Measurements from ENCODE around the gene CNOT3.

CNOT3 gene

DNA sequence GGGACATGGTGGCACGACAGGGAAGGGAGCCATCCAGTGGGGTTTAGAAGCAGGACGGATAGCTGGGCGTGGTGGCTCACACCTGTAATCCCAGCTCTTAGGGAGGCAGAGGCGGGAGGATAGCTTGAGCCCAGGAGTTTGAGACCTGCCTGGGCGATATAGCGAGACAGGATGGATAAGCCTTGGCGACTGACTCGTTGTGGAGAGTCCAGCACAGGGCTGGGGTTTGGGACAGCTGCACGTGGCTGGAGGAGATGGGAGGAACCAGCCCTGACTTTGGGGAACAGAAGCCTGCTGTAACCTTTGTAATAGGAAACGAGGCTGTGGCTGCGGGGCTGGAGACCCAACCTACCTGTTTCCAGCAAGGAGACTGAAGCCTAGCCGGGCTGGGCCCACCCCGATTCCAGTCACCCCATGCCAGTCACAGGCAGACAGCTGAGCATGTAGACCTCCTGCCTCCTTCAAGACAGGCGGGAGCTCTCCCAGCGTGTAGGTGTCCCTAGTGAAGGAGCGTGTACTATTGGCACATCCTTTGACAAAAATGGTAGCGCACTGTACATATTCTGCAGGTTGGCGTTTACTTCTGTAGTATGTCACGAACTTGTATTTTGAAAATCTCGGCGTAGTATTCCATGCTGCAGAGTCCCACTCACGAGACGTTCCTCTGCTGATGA is 13.9 kb downstream of the CNOT3 start:
- DNase-seq (ENCODE audit: low read depth) = no peak

DNA sequence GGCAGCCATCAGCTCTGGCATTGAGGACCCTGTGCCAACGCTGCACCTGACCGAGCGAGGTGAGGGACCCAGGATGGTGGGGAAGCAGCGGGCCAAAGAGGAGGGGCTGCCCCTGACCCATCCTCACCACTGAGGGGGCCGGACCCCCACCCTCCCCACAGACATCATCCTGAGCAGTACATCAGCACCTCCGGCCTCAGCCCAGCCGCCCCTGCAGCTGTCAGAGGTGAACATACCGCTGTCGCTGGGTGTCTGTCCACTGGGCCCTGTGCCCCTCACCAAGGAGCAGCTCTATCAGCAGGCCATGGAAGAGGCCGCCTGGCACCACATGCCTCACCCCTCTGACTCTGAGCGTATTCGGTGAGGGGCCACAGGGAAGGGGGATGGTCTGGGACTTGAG is 14.7 kb downstream of the CNOT3 start:
- no peak for DNase-seq (ENCODE audit: low read depth)

DNA sequence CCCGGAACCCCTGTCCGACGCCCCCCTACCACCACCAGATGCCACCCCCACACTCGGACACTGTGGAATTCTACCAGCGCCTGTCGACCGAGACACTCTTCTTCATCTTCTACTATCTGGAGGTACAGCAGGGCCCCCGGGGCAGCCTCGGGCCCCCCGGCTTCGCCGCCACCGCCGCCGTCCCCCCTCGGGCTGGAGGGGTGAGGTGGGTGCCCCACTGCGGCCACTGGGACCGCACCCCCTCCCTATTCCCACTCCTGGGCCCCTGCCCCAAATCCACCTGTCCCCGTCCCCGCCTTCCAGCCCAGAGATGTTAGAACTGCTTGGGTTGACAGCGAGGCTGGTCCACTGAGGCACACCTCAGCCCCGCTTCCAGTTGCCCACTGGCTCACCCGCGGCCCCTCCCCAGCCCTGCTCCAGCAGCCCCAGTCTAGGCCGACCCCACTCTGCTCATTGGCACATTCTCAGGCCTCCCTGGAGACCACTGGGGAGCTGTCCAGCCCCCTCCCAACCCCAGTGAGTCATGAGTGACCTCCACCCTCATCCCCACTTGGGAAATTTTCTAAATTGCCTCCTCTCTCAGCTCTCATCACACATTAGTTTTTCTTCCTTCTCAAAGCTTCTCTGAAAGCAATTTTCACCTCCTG is 15.4 kb downstream of the CNOT3 start:
- DNase-seq (ENCODE audit: low read depth) = no peak

DNA sequence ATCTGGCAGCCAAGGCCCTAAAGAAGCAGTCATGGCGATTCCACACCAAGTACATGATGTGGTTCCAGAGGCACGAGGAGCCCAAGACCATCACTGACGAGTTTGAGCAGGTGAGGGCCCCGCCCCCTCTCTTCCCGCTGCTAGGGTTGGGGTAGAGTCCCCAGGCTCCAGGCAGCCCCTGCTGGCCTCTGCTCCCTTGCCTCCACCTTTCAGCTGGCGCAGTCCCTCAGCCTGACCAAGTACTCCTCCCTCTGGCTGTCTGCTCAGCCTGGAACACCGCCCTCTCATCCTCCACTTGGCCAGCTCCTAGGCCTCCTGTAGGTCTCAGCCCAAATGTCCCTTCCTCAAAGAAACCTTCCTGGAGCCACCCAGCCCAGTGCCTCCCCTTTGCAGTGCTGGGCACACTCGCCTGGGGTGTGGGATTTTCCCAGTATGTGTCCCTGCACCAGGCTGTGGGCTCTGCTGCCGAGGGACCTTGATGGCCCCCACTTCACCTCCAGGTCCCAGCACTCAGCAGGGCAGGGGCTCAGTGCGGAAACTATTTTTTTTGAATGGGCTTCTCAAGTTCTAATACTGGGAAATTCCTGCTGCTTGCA is 16.3 kb downstream of the CNOT3 start:
- DNase-seq (ENCODE audit: low read depth) = no peak

DNA sequence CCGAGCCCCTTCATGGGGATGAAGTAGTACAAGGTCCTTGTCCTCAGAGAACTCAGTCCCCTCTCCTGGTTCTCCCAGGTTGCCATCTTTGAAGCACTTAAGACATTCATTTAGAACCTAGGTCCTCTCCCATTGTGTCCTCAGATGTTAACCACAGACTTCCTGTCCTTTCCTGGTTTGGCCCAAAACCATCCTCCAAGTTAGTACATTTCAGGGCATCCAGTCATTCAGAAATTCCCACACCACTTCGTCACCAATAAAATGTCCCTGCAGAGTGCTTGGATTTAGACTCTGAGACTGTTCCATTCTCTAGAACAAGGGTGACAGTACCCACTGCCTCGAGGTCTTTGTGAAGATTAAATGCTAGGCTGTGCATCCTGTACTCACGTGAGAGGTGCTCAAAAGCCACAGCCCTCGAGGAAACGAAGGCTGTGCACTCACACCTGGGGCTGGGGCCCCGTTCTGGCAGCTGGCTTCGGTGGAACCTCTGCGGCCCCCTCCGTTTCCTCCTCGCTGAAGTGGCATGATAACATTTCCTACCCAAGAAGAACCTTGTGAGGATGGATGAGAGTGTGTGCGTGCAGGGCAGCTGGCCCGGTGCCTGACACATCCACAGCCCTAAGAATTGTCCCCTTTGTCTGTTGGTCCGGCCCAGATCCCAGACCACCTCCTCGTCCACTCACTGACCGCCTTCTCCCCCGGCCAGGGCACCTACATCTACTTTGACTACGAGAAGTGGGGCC is 17.2 kb downstream of the CNOT3 start:
- DNase-seq (ENCODE audit: low read depth) = peak; percentile 60

DNA sequence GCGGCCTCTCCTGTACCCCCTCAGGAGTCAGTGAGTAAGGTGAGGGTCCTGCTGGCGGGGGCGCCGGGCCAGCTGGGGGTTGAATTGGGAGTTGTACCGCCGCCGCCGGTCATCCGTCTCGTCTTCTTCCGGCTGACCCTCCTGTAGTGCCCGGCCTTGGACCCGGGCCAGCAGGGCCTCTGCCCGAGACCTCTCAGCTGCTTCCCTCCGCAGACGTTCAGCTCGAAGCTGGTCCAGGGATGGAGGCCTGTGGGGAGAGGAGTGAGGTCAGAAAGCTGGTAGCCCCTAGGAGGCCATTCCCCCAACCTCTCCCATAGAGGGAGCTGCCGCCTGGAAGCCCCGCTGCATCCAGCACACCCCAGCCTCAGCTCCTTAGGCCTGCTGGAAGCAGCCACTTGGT is 18.1 kb downstream of the CNOT3 start:
- no peak for DNase-seq (ENCODE audit: low read depth)

DNA sequence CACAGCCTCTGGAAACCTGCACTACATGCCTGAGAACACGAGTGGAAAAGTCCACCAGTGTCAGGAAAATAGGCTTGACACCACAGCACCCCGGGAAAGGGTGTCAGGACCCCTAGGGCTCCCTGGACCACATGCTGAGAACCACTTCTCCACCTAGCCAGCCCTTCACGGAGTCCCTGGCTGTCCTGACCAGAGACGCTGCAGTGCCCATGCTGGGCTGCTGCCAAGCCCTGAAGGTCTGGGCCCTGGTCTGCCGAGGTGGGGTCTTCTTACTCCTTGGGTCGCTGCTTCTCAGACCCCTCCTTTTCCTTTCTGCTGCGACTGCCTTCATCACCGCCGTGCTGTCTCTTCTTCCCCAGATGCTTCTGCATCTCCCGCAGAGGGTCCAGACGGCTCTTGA is 18.9 kb downstream of the CNOT3 start:
- no peak for DNase-seq (ENCODE audit: low read depth)

DNA sequence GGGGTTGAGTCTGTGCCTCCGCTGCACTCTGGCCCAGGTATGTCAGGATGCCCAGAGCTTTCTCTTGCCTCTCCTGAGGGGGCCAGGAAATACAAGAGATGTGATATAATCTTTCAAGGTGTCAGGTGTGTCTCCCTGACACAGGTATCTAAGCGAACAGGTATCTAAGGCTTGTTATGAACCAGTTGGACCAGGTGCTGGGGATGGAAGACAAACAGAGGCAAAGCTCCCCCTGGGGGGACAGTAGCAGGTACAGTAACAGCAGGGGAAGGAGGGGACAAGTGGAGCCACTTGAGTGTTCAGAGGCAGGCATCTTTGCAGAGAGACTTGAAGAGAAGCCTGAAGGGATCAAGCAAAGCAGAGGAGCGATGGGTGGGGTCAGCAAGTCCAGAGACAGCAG is 19.4 kb downstream of the CNOT3 start:
- no peak for DNase-seq (ENCODE audit: low read depth)

DNA sequence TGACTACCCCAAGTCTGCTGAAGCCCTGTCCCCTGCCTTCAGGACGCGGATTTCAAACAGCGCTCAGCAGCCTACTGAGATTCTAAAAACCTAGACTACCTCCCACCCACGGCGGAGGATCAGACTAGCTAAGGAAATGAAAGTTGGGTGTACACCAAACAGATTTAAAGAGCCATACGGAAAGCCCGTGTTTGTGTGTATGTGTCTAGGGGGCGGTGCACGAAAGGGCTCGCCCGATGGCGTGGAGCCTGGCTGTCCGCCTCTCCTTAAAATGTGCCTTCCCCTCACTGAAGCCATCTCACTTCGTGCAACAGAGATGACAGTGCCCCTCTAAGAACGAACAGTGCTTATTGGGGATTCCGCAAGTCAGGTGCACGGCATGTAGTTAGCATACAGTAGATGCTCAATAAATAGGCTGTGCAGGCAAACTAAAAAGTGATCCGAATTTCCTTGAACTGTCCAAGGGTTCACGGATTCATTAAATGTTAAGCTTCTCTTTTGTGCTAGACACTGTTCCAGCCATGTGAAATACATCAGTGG is 21.3 kb downstream of the CNOT3 start:
- no peak for DNase-seq (ENCODE audit: low read depth)

DNA sequence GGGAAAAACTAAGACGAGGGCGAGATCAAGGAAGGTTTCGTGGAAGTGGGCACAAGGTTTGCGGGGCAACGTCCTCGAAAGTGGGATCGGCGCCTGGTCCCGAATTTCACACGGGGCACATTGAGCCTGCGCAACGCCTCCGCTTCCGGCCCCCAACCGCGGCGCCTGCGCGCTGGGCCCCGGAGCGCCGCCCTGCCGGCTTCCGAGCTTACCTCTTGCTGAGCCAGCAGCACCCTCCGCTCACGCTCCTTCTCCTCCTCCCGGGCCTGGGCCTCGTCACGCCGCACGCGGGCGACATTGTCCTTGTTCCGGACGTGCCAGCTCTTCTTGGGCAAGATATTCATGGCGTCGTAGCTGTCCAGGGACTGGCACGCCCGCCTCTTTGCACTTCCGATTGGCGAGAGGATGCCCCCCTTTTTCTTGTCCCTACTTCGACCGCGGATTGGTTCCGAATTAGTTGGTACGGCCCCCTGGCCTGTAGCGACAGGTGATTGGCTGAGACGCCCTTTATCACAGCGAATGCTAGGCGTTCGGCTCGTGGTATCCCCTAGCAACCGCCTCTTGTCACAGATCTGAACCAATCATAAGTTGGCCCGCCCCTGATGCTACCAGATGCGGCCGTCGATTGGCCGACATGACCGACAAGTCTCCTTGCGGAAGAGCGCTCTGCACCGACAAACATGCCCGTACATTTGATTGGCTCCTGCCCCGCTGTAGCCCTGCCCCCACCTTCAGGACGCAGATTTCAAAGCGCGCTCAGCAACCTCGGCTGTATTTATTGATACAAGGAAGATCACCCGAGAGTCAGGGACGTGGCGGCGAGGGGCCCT is 22.0 kb downstream of the CNOT3 start, which contains the start of gene LENG1:
Gene LENG1, minus strand, starts transcription at position 370 of the 830 bp plus-strand sequence. Its CDS starts 26 bp downstream, at position 344.
- DNase-seq (ENCODE audit: low read depth) = peak; percentile 100

DNA sequence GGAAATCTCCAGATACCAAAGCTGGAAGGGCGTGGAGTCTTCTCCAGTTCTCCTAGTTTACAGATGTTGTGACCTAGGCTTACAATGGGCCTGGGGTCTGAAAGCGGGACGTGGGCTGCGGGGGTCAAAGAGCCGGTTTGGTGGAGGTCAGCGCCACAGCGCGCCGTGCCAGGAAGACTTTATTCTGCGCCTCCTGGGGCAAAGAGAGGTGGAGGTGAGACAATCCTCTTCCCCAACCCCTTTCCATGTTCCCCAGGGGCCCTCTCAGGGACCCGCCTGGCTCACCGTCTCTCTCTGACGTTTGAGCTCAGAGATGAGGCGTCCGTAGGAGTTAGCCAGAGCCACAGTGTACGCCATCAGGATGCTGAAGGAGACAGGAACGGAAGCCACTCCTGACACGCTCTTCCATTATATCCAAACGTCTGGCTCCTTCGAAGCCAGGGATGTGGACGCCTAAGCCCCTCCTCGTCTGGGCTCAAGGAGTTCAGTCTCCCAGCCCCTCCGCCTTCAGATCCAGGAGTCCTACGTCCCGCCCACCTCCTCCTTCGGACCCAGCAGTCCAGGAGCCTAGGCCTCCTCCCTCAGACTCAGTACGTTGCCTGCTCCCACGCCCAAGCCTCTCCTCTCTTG is 22.7 kb downstream of the CNOT3 start:
- no peak for DNase-seq (ENCODE audit: low read depth)

DNA sequence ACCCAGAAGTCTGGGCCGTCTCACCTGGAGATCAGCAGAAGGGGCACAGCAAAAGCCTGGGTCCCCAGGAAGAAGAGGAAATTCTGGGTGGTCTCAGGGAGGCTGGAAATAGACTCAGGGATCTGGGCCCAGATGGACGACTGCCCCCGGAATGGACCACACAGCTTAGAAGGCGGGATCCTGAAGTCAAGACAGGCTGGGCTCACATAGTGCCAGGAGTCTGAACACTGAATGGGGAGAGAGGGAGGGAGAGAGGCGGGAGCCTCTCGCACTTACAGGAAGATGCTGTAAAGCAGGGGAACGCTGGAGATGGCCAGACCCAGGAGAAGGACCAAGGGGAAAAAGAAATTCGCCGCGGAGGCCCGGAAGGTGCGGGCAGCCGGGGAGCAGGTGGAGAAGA is 23.3 kb downstream of the CNOT3 start:
- DNase-seq (ENCODE audit: low read depth) = no peak

DNA sequence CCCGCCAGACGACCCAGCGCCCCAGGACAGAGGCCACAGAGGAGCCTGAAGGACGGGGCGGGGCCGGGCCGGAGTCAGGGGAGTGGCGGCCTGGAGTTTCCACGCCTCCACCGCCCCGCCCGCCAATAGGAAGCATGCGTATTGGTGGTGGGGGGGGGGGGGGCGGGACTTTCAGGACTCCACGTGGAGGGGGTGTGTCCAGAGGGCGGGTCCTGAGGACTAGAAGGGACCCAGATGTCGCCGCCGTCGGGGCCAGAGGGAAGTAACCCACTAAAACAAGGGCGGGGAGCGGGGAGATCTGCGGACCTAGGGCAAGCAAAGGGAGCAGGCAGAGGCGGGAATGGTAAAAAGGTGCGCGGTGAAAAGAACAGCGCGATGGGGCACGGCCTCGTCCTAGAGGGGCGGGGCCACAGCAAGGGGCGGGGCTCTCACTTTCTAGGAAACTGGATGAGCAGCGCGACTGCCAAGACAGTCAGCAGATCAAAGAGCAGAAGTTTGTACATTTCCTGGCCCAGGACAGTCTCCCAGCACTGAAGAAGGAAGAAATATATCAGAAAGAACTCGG is 24.8 kb downstream of the CNOT3 start:
- peak; percentile 51 for DNase-seq (ENCODE audit: low read depth)

DNA sequence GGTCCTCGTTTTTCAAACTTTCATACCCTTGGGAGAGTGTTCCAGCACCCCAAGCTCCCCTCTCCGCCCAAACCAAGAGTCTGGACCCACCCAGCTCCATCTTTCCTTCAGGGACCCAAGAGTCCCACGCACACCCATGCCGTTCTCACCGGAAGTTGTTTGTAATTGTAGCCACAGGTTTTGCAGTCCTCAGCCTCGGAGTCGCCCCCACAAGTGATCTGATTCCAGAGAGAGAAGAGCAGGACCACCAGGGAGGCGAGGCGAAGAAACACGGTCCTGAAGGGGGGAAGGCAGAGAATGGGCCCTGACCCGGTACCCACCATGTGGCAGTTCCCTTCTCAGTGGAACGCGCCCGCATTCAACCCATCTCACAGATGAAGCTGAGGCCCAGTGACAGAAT is 25.3 kb downstream of the CNOT3 start:
- no peak for DNase-seq (ENCODE audit: low read depth)

DNA sequence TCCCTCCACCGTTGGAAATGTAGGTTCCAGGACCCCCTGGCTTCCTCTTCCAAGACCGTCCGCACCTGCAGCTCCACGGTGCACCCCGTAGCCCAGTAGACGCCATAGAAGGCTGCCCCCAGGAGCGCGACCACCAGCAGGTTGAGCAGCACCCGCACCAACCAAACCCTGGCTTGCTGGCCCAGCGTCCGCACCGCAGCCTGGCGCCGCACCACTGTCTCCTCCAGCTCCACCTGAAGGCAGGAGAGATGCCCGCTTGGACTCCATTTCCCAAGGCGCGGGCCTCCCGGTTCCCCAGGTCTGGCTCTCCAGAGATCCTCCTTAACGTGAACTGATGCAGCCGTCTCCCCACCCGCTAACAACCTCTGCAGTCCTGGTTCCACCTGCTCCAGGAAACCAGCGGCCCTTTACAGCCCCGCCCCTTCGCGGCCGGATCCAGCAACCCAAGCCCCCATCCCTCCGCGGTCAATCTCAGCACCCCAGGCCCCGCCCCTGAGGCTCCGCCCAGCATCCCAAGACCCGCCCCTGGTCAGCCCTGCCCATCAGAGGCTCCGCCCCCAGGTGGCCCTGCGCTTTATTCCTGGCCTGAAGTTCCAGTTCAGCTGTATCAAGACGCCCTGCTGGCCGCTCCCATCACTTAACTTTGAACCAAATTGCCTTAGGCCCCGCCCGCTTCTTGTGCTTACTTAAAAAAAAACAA is 27.0 kb downstream of the CNOT3 start:
- DNase-seq (ENCODE audit: low read depth) = peak; percentile 22

DNA sequence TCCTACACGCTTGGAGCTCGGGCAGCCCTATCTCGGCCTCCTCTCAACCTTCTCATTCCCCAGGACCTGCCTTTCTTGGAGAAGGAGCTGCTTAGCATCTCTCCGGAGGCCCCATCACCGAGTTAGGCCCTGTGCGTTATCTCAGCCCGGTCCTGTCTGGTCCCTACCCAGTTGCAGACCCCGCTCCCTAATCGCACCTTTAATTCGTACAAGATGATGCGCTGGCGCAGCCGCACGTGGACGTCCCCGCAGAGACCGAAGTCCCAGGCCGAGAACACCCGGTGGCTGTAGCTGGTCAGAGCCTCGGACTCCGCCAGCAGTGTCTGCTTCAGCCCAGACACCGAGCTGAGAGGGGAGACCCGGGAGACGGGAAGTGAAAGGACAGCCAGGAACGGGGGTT is 27.7 kb downstream of the CNOT3 start:
- no peak for DNase-seq (ENCODE audit: low read depth)

DNA sequence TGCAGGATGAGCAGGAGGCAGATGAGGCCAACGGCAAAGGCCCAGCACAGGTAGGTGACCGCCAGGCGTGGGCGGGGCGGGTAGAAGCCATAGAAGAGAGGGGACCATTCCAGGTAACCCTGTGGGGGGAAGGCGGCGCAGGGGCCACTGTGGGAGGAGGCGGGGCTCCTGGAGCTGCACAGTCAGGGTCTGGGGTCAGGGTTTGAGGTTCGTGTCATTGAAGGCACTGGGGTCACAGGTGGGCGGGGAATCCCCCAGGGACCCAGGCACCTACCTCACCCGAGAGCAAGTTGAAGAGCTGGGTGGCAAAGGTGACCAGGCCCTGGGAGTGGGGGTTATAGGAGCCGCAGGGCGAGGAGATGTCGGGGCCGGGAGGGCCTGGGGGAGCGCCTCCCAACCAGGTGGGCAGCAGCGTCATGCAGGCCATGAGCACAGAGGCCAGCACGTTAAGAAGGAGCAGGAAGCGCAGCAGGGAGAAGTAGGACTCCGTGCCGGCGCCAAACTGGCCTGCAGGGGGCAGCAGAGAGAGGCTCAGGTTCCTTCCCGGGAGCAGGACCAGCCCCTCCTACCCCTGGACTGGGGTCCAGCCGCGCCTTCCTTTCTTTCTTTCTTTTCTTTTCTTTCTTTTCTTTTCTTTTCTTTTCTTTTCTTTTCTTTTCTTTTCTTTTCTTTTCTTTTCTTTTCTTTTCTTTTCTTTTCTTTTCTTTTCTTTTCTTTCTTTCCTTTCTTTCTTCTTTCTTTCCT is 30.8 kb downstream of the CNOT3 start:
- peak; percentile 70 for DNase-seq (ENCODE audit: low read depth)

DNA sequence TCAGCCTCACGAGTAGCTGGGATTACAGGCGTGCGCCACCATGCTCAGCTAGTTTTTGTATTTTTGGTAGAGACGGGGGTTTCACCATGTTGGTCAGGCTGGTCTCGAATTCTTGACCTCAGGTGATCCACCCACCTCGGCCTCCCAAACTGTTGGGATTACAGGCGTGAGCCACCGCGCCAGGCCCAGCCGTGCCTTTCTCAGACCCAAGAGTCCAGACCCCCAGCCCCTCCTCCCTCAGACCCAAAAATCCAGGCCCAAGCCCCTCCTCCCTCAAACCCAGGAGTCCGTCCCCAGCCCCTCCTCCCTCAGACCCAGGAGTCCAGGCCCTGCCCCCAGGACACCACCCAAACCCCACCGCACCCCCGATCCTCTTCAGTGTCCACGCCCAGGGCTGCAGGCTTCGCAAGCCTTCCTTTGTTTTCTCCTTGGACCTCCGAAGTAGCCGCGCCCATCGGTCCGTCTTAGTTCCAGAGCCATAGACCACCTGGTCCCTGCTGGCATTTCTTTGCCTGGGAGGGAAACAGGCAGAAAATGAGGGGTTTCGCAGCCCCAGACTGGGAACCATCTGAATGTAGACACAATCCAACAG is 31.7 kb downstream of the CNOT3 start:
- no peak for DNase-seq (ENCODE audit: low read depth)
